HG02798 (cell line): ENCODE measurements around the gene CTNNBL1.

Source experiments
- ATAC-seq: cut with Tn5 transposase; IDR thresholded peaks from one replicate; pipeline ENCODE4 v1.9.1; 2021; ENCODE audit warnings: mild to moderate bottlenecking; ENCODE audit not compliant: unreplicated experiment, poor library complexity

The CTNNBL1 gene

GRCh38 chr20:37871751-37872150 lies 177.9 kb downstream of the CTNNBL1 start:
- no peak for ATAC-seq

DNA sequence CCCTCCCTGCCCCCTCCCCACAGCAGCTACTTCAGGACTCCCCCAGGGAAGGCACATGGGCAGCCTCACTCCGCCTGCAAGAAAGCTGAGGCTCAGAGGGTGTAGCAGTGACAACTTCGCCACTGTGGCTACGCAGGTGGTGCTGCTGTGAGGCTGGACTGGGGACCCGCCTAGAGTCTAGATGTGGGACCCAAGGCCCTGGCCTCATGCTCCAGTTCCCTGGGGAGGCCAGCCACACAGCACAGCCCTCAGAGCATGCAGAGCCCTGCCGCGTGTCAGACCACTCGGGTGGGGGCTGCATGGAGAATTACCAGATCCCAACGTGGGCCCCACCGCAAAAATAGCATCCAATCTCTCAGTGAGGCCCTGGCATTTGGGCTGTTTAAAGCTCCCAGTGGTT lies 178.3 kb downstream of the CTNNBL1 start:
- no peak for ATAC-seq

DNA sequence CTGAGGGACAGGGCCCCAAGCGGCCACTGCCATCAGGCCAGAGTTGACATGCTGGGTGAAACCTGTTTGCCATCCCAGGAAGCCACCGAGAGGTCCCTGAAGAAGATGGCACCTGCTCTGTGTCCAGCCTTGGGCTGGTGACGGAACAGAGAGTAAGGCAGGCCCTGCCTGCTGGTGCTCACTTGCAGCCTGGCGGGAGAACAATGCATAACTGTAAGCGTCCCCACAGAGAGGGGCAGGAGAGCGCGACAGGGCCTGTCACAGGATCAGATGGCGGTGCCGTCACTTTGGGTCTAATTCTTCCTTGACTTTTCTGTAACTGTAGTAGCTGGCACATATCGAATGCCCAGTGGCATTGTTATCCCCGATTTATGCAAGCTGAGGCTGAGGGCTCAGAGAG lies 180.1 kb downstream of the CTNNBL1 start:
- no peak for ATAC-seq

- ATAC-seq, result no peak
These were observed 181.8 kb downstream of the CTNNBL1 start for GRCh38 chr20:37875460-37876175.

DNA sequence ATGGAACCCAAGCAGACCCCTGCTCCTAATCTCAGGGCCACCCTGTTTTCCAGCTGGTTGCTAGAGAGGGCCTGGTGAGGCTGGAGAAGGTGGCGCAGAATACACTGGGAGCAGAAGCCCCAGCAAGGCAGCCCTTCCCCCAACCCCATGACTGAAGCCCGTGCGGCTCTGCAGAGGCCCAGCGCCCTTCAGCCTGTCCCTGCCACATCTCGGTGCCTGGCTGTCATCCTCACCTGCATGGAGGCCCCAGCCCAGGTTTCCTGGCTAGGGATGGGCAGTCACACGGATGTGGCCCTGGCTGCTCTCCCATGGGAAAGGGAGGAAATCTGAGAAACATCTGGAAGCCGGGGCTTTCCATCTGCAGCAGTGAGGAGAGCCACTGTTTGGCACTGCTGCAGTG lies 183.0 kb downstream of the CTNNBL1 start:
- ATAC-seq, result no peak

DNA sequence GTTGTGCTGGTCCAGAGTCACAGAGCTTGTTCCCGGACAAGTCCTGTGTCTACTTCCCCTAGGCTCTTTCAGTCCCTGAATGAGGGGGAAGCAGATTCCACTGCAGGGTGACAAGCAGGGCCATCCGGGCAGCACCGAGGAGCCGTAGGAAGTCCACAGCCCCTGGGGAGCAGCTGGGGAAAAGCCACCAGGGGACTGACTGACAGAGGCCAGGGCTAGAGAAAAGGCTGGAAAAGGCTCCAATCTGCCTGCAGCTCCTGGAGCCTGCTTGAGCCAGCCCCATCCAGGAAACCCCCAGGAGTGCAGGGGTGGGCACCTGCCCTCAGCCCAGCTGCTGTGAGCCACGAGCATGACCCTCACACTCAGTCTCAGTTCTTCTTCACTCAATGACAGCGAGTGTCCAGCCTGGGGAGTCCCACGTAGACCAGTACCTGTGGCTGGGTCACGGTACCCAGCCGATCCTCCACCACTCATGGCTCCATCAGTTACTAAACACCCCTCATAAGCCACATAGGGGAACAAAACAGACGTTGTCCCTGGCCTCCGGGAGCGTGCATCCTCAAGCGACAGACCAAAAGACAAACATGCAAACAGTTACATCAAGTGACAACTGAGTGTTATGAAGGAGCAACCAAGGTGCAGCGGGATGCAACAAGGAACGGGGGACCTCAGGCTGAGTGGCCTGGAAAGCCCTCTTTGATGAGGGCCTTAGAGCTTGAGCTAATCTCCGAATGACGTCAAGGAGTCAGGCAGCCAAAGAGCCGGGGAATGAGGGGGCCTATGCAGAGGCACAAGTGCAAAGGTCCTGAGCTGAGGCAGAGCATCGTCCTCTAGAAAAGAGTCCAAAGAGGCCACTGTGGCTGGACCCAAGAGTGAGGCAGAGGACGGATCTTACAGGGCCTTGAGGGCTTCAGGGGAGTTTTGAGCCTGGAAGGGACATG lies 184.3 kb downstream of the CTNNBL1 start:
- ATAC-seq, result no peak

DNA sequence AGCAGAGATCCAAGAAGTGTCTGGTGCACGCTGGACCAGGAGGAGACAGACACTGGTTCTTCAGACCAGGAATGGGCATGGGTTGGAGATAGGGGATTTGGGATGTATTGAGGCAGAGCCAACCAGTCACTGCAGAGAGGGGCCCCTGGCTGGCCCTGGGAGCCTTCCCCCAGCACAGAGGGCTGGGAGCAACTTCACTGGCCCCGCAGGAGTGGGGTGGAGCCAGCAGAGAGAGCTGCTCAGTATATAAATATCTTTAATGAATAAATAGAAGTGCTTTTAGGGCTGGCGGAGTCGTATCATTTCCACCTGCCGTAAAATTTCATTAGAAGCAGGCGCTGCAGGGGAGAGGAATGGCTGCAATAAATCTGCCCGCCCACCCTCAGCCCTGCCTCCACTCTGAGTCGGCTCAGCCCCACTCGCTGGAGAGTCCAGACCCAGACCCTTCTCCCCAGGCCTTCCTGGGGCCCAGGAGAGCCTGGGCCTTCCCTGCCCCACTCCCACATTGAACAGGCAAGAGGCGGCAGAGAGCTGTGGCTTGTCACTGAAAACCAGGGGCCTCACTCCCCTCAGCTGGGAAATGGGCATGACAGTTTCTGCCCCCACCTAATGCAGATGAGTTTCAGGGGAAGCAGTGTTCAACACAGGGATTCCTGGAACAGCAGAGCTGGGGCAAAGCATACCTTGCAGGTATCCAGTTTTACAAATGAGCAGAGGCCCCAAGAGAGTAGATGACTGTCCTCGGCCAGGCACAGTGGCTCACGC lies 185.2 kb downstream of the CTNNBL1 start:
- ATAC-seq, result no peak

GRCh38 chr20:37879843-37880242 lies 186.0 kb downstream of the CTNNBL1 start:
- ATAC-seq, result no peak

GRCh38 chr20:37880726-37881591 lies 187.1 kb downstream of the CTNNBL1 start:
- no peak for ATAC-seq

GRCh38 chr20:37881601-37882343 lies 187.9 kb downstream of the CTNNBL1 start:
- ATAC-seq, result no peak

- ATAC-seq, result no peak
These were observed 189.3 kb downstream of the CTNNBL1 start for GRCh38 chr20:37882961-37883712.

DNA sequence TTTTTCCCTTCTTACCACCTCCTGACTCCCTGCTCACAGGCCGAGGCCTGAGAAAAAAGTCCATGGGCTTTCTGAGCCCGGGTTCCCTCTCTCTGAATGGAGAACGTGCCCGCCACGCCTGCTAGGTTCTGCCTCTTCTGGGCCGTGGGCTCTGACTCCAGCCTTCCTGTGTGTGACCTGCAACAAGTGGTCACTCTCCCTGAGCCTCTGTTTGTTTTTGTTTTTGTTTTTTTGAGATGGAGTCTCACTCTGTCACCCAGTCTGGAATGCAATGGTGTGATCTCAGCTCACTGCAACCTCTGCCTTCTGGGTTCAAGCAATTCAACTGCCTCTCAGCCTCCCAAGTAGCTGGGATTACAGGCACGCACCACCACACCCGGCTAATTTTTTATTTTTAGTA lies 191.2 kb downstream of the CTNNBL1 start:
- no peak for ATAC-seq

GRCh38 chr20:37885593-37886503 lies 192.0 kb downstream of the CTNNBL1 start:
- no peak for ATAC-seq

GRCh38 chr20:37886851-37887297 lies 193.0 kb downstream of the CTNNBL1 start:
- ATAC-seq, result no peak

DNA sequence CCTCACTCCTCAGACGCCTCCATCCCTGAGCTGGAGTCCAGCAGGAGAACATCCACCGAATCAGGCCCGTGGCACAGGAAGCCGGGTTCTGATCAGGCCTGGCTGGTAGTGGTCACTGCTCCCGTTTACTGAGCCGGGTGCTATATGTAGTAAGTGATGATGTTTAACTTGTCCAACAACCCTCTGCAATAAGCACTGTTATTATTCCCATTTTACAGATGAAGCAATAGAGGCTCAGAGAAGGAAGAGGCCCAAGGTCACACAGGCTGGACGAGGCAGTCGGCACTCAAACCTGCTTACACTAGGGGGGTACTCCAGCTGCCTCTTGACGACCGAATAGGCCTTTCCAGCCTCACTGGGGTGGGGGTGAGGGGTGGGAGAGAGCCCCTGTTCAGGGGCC lies 194.8 kb downstream of the CTNNBL1 start:
- ATAC-seq, result no peak

DNA sequence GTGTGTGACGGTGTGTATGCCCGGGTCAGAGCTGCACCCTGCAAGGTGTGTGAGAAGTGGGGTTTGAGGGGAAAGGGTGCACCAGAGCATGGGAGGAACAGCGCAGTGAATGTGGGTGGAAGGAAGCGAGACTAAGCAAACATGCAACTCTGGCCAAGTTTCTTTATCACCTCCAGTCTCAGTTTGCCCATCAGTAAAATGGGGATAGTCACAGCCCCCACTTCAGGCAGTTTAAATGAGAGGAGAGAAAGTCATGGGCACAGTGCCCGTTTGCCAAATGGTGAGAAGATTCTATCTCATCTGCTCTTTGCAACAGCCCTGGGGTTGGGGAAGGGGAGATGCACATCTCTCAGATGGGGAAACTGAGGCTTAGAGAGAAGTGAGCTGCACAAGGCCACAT lies 196.3 kb downstream of the CTNNBL1 start:
- ATAC-seq, result no peak

DNA sequence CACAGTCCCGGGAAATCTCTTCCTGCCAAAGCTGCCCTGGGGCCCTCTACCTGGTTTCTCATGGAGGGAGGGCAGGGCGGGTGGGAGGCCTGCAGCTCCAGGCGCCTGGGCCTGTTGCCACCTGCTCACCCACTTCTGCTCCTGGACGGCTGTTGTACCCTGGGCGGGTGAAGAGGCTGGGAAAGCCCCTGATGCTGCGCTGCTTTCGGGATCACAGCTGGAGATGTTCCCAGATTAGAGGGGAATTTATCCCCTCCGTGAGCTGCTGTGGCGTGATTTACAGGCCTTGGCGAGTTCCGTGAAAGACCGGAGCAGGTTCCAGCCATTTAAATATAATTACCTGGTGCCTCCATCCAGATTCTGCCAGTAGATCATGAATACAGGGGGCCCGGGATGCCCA lies 196.8 kb downstream of the CTNNBL1 start:
- no peak for ATAC-seq
